Measurements from ENCODE around the gene CHCHD5. TPM values are rescaled to one million over a fixed set of nuclear protein-coding genes. Genes with fewer than 3 reads are reported as not detected.

The CHCHD5 gene
- total RNA-seq, 4 donors from 2014 or later, result 16.6 to 31.2 (median 18.4) TPM

DNA sequence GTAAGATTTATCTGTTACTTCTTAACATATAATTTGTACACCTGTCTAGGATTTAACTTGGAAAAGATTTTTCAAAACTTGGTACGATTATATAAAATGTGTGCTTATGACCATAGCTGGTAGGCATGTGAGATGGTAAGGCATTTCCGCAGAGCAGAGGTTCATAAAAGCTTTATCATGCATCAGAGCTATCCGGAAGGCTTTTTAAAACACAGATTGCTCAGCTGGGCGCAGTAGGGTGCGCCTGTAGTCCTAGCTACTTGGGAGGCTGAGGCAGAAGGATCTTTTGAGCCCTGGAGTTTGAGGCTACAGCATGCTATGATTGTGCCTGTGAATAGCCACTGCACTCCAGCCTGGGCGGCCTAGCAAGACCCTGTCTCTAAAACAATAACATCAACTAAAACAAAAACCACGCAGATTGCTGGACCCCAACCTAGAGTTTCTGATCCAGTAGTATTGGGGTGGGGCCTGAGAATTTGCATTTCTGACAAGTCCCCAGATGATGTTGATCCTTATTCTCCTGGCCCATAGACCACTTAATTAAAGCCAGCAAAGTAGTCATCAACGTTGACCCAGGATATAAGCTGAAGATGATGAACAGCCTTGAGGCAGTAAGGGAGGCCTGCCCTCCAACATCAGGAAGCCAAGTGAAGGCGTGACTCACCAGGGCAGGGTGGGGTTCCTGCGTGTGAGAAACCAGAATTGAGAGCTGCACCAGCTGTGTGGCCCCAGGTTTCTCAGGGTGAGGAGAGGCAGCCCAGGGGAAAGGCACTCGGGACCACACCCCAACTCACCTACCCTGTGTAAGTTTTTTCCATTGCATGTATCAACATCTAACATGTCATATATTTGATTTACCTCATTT lies 39.7 kb downstream of the CHCHD5 start:
- Histone ChIP-seq H3K27me3 (no peaks in the 10 kb centered on the region), H3K4me1 (peaks cover 20 to 55% (median 41%) of the 10 kb centered on the region in 3 donors), H3K4me3 (no peak overlapping the region), H3K36me3 (no peaks in the 10 kb centered on the region), H3K27ac (peak overlapping the region; percentile 62 to 80 (median 67)), H3K9me3 (no peaks in the 10 kb centered on the region)
- intact Hi-C loops (cut with DNase I), result no loop called here
- 56 to 59% methylated on average over 10 to 11 of the region's 11 CpGs for WGBS, 2 donors
- no peak for DNase-seq
- TF ChIP-seq, protein P1, sequence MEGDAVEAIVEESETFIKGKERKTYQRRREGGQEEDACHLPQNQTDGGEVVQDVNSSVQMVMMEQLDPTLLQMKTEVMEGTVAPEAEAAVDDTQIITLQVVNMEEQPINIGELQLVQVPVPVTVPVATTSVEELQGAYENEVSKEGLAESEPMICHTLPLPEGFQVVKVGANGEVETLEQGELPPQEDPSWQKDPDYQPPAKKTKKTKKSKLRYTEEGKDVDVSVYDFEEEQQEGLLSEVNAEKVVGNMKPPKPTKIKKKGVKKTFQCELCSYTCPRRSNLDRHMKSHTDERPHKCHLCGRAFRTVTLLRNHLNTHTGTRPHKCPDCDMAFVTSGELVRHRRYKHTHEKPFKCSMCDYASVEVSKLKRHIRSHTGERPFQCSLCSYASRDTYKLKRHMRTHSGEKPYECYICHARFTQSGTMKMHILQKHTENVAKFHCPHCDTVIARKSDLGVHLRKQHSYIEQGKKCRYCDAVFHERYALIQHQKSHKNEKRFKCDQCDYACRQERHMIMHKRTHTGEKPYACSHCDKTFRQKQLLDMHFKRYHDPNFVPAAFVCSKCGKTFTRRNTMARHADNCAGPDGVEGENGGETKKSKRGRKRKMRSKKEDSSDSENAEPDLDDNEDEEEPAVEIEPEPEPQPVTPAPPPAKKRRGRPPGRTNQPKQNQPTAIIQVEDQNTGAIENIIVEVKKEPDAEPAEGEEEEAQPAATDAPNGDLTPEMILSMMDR (IDR thresholded peaks at IDR 0.05), result no peak
- peak in 1 of 4 donors; percentile 10 for TF ChIP-seq POLR2A (IDR thresholded peaks at IDR 0.05)

DNA sequence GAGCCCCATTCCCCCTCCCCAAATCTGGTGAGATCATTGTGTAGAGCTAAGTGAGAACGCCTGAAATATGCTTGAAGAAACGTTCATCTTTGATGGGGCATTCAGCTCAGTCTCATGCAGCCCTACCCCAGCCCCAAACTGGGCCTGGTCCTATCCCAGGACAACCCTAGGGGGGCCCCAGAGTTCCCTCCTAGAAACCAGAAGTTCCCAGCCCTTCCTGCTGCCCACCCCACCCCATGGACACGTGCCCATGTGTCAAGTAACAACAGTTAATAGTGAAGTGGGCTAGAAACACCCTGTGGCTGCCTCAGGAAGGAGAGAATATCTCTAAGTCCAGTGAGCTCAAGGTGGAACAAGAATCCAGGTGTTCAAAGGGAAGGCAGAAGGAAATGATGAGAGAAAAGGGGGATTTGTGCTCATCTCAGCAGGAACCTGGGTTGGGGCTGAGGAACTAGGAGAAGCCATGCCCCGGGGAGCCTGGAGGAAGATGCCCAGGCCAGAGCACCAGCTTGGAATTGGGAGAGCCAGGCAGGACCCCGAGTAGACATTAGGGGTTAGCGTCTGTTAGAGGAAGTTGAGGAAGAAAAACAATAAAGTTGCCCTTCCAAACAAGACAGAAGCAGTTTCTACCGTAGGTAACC lies 41.2 kb downstream of the CHCHD5 start:
- intact Hi-C loops (cut with DNase I), result no loop called here
- Histone ChIP-seq H3K4me1 (peaks cover 20 to 63% (median 46%) of the 10 kb centered on the region in 3 donors), H3K9me3 (no peaks in the 10 kb centered on the region), H3K27ac (peak overlapping the region in 3 of 4 donors; percentile 71 to 91 (median 80)), H3K4me3 (no peak overlapping the region), H3K36me3 (no peaks in the 10 kb centered on the region), H3K27me3 (no peaks in the 10 kb centered on the region)
- DNase-seq, result no peak
- WGBS, 2 donors, result 64 to 74% methylated on average over 6 of the region's 7 CpGs
- no peak for TF ChIP-seq POLR2A (IDR thresholded peaks at IDR 0.05)
- TF ChIP-seq, protein P1 (IDR thresholded peaks at IDR 0.05), result no peak

DNA sequence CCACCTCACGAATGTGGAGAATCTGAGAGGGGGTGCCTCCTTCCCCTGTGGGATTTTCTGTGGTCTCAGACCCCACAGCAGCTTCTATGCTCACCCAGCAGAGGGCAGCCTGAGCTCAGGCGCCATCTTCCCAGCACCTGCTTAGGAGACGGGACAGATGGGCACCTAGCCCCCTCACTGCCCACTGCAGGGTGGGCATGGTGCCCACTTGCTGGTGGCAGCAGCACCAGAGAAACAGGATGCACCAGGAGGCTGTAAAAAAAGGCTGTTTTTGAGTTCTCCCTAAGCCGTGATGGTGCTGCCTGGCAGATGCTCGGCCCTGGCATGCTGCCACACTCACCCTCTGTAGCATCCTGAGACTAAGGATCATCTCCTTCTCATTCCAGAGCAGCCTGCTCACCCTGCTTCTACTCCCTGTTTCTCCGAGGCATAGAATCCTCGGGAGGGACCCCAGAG lies 42.2 kb downstream of the CHCHD5 start:
- Histone ChIP-seq H3K4me1 (peaks cover 23 to 73% (median 49%) of the 10 kb centered on the region in 3 donors), H3K36me3 (no peaks in the 10 kb centered on the region), H3K9me3 (no peaks in the 10 kb centered on the region), H3K27ac (peak overlapping the region; percentile 71 to 91 (median 76)), H3K4me3 (peak overlapping the region in 2 of 4 donors; percentile 9 to 32), H3K27me3 (no peaks in the 10 kb centered on the region)
- WGBS, 2 donors, result 7 to 9% methylated on average over 1 to 3 of the region's 7 CpGs
- no peak for TF ChIP-seq POLR2A (IDR thresholded peaks at IDR 0.05)
- TF ChIP-seq, protein P1 (IDR thresholded peaks at IDR 0.05), result peak; percentile 57 to 87 (median 77)
- intact Hi-C loops (cut with DNase I), result no loop called here
- DNase-seq, result no peak

DNA sequence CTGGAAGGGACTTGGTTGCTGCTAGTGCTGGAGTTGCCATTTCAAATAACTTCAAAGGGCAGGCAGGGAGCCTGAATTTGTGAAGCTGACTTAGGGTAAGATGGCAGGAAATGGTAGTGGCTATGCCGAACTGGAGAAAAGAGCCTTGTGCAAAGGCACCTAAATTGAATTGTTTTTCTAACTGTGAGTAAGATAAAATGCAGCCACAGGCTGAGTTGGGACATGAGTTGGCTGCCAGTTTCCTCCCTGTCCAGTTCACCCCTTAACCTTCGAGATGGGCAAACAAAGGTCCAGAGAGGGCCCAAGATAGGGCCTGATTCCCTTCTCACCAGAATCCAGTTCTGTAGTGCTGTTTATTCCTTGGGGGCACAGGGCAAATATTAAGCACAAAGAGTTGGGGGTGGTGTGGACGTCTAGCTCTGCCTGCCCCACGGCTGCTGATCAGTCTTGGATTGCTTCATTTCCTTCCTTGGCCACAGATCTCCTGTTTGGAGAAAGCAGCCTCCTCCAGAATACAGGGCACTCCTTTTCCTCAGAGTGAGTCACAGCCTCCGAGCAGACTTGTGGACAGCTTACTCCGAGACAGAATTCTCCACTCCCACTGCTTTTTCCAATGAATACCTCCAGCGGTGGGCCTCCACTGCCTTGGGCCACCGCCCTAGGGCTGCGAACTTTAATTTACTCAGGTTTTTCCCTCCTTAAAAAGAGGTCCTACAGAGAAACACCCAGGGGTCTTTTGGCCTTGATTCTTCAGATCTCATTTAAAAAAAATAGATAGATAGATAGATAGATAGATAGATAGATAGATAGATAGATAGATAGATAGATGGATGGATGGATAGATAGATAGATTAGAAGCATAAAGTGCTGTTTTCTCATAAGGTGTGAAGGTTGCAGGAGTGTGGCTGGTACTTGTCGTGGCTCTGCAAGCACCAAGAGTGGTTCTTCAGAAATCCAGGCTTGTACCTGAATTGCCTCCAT lies 42.9 kb downstream of the CHCHD5 start:
- Histone ChIP-seq H3K4me1 (peaks cover 24 to 74% (median 46%) of the 10 kb centered on the region in 3 donors), H3K27me3 (no peaks in the 10 kb centered on the region), H3K9me3 (no peaks in the 10 kb centered on the region), H3K27ac (peak overlapping the region; percentile 71 to 91 (median 76)), H3K4me3 (peak overlapping the region in 2 of 4 donors; percentile 9 to 32), H3K36me3 (no peaks in the 10 kb centered on the region)
- no peak for DNase-seq
- WGBS, 2 donors, result 32 to 45% methylated on average over 10 of the region's 10 CpGs
- intact Hi-C loops (cut with DNase I), result no loop called here
- TF ChIP-seq, protein P1 (IDR thresholded peaks at IDR 0.05), result no peak
